ENCODE results near the gene WDR89.
"Not testable (repeated sequence)": the region's sequence is repeated elsewhere in the genome, so short reads cannot be mapped to it uniquely, and the experiment has no call there.

Gene WDR89

DNA sequence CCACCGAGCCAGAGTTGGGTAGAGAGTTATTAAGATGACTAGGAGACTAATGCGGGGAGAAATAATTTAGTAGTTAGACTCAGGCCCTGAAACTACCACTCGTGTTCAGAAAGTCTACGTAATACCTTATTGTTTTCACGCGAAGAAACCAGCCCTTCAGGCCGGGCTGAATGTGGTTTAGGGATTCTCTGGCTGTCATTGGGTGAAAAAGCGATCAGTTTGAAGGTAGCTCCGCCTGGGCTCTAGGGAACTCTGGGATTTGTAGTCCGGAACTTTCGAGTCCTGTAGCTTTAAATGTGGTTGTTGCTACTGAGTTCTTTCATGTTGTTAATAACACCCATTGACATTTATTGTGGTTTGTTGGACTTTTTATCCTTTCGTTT, 549 bp upstream of the WDR89 start:
- Histone ChIP-seq H3K4me1 (ENCODE audit: control insufficient read depth, low read depth, low read length) (no peaks in the 10 kb centered on the region), H4K5ac (ENCODE audit: low read length) (no peak overlapping the region), H3K36me3 (ENCODE audit: control insufficient read depth, insufficient read depth, low read length) (no peaks in the 10 kb centered on the region), H2BK5ac (ENCODE audit: low read length) (peak overlapping the region; percentile 37), H2BK15ac (replicated peaks; ENCODE audit: low read depth) (no peak overlapping the region), H2BK120ac (ENCODE audit: low read depth, low read length) (no peak overlapping the region), H3K56ac (ENCODE audit: low read length) (peak overlapping the region; percentile 88), H3K4me2 (ENCODE audit: low read length) (peak overlapping the region; percentile 32), H4K8ac (ENCODE audit: low read depth, low read length) (no peak overlapping the region), H3K27me3 (ENCODE audit: insufficient read depth, low read length, poor library complexity) (no peaks in the 10 kb centered on the region), H3K23ac (ENCODE audit: low read length) (no peak overlapping the region), H3K9ac (ENCODE audit: low read length) (peak overlapping the region; percentile 81), H3K4me3 (ENCODE audit: low read length) (peak overlapping the region; percentile 80), H2AK5ac (ENCODE audit: low read length) (no peak overlapping the region), H3K18ac (ENCODE audit: low read length) (peak overlapping the region; percentile 61), H3K79me2 (ENCODE audit: control insufficient read depth, insufficient read depth, low read length) (peaks cover 21% of the 10 kb centered on the region), H3K27ac (ENCODE audit: low read depth, low read length) (no peak overlapping the region), H3K4ac (ENCODE audit: low read depth, low read length) (no peak overlapping the region), H3K79me1 (ENCODE audit: low read length) (no peaks in the 10 kb centered on the region)
- WGBS (ENCODE audit: extremely low coverage, insufficient coverage, low lambda C conversion rate), result no CpG with 5 or more reads among the region's 12 CpGs
- DNase-seq, result peak; percentile 98

DNA sequence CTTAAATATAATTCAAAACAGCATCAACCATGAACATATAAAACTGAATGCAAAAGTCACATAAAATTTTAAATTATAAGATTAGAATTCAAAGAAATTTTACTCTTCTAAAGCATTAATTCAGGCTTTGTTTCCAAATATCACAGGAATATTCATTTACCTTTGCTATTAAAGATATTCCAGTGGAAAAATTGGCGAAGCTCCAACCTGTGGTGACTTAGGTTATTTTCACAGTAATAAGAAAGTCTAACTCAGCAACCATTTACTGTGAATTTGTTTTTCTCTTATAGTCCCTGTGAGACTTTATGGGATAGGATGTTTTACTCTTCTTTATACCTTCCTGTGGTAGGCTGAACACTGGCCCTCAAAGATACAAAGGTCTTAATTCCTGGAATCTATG, 3.2 kb downstream of the WDR89 start:
- Histone ChIP-seq H3K23ac (ENCODE audit: low read length) (no peak overlapping the region), H2BK15ac (replicated peaks; ENCODE audit: low read depth) (no peak overlapping the region), H3K4me1 (ENCODE audit: control insufficient read depth, low read depth, low read length) (no peaks in the 10 kb centered on the region), H3K79me2 (ENCODE audit: control insufficient read depth, insufficient read depth, low read length) (peaks cover 39% of the 10 kb centered on the region), H3K79me1 (ENCODE audit: low read length) (peaks cover 1% of the 10 kb centered on the region), H3K9ac (ENCODE audit: low read length) (no peak overlapping the region), H2AK5ac (ENCODE audit: low read length) (no peak overlapping the region), H3K56ac (ENCODE audit: low read length) (no peak overlapping the region), H3K27me3 (ENCODE audit: insufficient read depth, low read length, poor library complexity) (no peaks in the 10 kb centered on the region), H3K36me3 (ENCODE audit: control insufficient read depth, insufficient read depth, low read length) (no peaks in the 10 kb centered on the region), H2BK120ac (ENCODE audit: low read depth, low read length) (no peak overlapping the region), H3K18ac (ENCODE audit: low read length) (no peak overlapping the region), H3K4me2 (ENCODE audit: low read length) (no peak overlapping the region), H3K4me3 (ENCODE audit: low read length) (no peak overlapping the region), H2BK5ac (ENCODE audit: low read length) (no peak overlapping the region), H4K5ac (ENCODE audit: low read length) (no peak overlapping the region), H4K8ac (ENCODE audit: low read depth, low read length) (no peak overlapping the region), H3K27ac (ENCODE audit: low read depth, low read length) (no peak overlapping the region), H3K4ac (ENCODE audit: low read depth, low read length) (no peak overlapping the region)
- no CpG with 5 or more reads among the region's 1 CpG for WGBS (ENCODE audit: extremely low coverage, insufficient coverage, low lambda C conversion rate)
- no peak for DNase-seq

DNA sequence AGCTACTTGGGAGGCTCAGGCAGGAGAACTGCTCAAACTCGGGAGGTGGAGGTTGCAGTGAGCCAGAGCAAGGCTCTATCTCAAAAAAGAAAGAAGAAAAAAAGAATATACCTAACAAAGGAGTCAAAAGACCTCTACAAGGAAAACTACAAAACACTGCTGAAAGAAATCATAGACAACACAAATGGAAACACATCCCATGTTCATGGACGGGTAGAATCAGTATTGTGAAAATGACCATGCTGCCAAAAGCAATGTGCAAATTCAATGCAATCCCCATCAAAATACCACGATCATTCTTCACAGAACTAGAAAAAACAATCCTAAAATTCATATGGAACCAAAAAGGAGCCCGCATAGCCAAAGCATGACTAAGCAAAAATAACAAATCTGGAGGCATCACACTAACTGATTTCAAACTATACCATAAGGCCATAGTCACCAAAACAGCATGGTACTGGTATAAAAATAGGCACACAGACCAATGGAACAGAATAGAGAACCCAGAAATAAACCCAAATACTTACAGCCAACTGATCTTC, 5.5 kb downstream of the WDR89 start:
- H2BK120ac ChIP-seq (ENCODE audit: low read depth, low read length); H3K4me2 ChIP-seq (ENCODE audit: low read length); H3K79me1 ChIP-seq (ENCODE audit: low read length); H3K27me3 ChIP-seq (ENCODE audit: insufficient read depth, low read length, poor library complexity); H3K4me1 ChIP-seq (ENCODE audit: control insufficient read depth, low read depth, low read length); H3K23ac ChIP-seq (ENCODE audit: low read length); H3K4me3 ChIP-seq (ENCODE audit: low read length); H4K8ac ChIP-seq (ENCODE audit: low read depth, low read length); H3K56ac ChIP-seq (ENCODE audit: low read length); H2BK15ac ChIP-seq (replicated peaks; ENCODE audit: low read depth); H3K4ac ChIP-seq (ENCODE audit: low read depth, low read length); H3K18ac ChIP-seq (ENCODE audit: low read length); H3K27ac ChIP-seq (ENCODE audit: low read depth, low read length); H3K36me3 ChIP-seq (ENCODE audit: control insufficient read depth, insufficient read depth, low read length); H2AK5ac ChIP-seq (ENCODE audit: low read length); DNase-seq; H2BK5ac ChIP-seq (ENCODE audit: low read length); H4K5ac ChIP-seq (ENCODE audit: low read length); H3K9ac ChIP-seq (ENCODE audit: low read length): not testable (repeated sequence)
- peaks cover 54% of the 10 kb centered on the region for H3K79me2 ChIP-seq (ENCODE audit: control insufficient read depth, insufficient read depth, low read length)
- WGBS (ENCODE audit: extremely low coverage, insufficient coverage, low lambda C conversion rate), result no CpG with 5 or more reads among the region's 4 CpGs

DNA sequence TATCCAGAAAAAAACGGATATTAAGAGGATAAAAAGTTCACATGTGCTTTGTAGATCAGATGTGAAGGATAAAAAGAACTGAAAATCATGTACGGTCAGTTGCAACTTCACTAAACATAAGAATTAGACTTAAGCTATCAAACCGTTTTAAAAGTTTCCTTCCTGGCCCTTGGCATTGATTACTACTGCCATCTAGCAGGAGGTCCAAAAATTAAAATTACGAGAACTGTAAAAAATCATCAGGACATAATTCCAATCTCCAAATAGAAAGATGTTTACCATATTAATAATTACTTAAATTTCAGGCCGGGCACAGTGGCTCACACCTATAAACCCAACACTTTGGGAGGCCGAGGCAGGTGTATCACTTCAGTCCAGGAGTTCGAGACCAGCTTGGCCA, 7.9 kb downstream of the WDR89 start:
- Histone ChIP-seq H2BK5ac (ENCODE audit: low read length) (no peak overlapping the region), H3K79me2 (ENCODE audit: control insufficient read depth, insufficient read depth, low read length) (peaks cover 48% of the 10 kb centered on the region), H3K27ac (ENCODE audit: low read depth, low read length) (no peak overlapping the region), H3K4me2 (ENCODE audit: low read length) (no peak overlapping the region), H2AK5ac (ENCODE audit: low read length) (no peak overlapping the region), H3K4me3 (ENCODE audit: low read length) (no peak overlapping the region), H3K27me3 (ENCODE audit: insufficient read depth, low read length, poor library complexity) (no peaks in the 10 kb centered on the region), H4K8ac (ENCODE audit: low read depth, low read length) (no peak overlapping the region), H3K36me3 (ENCODE audit: control insufficient read depth, insufficient read depth, low read length) (no peaks in the 10 kb centered on the region), H3K4me1 (ENCODE audit: control insufficient read depth, low read depth, low read length) (no peaks in the 10 kb centered on the region), H4K5ac (ENCODE audit: low read length) (no peak overlapping the region), H3K79me1 (ENCODE audit: low read length) (peaks cover 7% of the 10 kb centered on the region), H3K56ac (ENCODE audit: low read length) (no peak overlapping the region), H3K9ac (ENCODE audit: low read length) (no peak overlapping the region), H2BK120ac (ENCODE audit: low read depth, low read length) (no peak overlapping the region), H3K18ac (ENCODE audit: low read length) (no peak overlapping the region), H2BK15ac (replicated peaks; ENCODE audit: low read depth) (no peak overlapping the region), H3K4ac (ENCODE audit: low read depth, low read length) (no peak overlapping the region), H3K23ac (ENCODE audit: low read length) (no peak overlapping the region)
- no peak for DNase-seq
- no CpG with 5 or more reads among the region's 7 CpGs for WGBS (ENCODE audit: extremely low coverage, insufficient coverage, low lambda C conversion rate)

DNA sequence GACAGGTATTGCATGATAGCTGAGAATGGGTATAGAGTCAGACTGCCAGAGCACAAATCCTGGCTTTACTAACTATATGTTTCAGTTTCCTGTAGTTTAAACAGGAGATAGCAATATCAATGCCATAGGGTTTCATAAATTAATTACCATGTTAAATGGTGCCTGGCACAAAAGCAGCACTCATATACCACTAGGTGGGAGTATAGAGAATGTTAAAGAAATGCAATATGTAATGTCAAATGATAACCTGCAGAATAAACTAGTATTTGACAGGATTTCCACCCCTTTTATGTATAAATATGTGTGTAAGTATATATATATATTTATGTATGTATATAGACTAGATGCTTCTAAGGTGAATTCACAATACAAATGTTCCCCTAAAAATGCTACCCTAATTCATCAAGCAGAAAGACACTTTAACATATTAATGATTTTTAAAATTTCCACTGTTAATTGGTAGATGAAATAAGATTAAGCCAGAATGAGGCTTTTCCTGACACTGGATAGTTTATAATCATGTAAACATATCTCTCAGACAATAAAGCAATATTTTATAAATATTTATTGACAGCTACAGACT, 8.6 kb downstream of the WDR89 start:
- H3K4me1 ChIP-seq (ENCODE audit: control insufficient read depth, low read depth, low read length), result no peaks in the 10 kb centered on the region
- H3K23ac ChIP-seq (ENCODE audit: low read length), result no peak overlapping the region
- no peak overlapping the region for H3K18ac ChIP-seq (ENCODE audit: low read length)
- H3K4me2 ChIP-seq (ENCODE audit: low read length), result no peak overlapping the region
- peaks cover 45% of the 10 kb centered on the region for H3K79me2 ChIP-seq (ENCODE audit: control insufficient read depth, insufficient read depth, low read length)
- no peak overlapping the region for H2BK15ac ChIP-seq (replicated peaks; ENCODE audit: low read depth)
- no peak overlapping the region for H4K8ac ChIP-seq (ENCODE audit: low read depth, low read length)
- H3K79me1 ChIP-seq (ENCODE audit: low read length), result peaks cover 7% of the 10 kb centered on the region
- H3K27ac ChIP-seq (ENCODE audit: low read depth, low read length), result no peak overlapping the region
- H2BK5ac ChIP-seq (ENCODE audit: low read length), result no peak overlapping the region
- H3K4ac ChIP-seq (ENCODE audit: low read depth, low read length), result no peak overlapping the region
- DNase-seq, result no peak
- H2BK120ac ChIP-seq (ENCODE audit: low read depth, low read length), result no peak overlapping the region
- H4K5ac ChIP-seq (ENCODE audit: low read length), result no peak overlapping the region
- no peaks in the 10 kb centered on the region for H3K36me3 ChIP-seq (ENCODE audit: control insufficient read depth, insufficient read depth, low read length)
- no peak overlapping the region for H2AK5ac ChIP-seq (ENCODE audit: low read length)
- H3K56ac ChIP-seq (ENCODE audit: low read length), result no peak overlapping the region
- no peak overlapping the region for H3K9ac ChIP-seq (ENCODE audit: low read length)
- no peaks in the 10 kb centered on the region for H3K27me3 ChIP-seq (ENCODE audit: insufficient read depth, low read length, poor library complexity)
- no peak overlapping the region for H3K4me3 ChIP-seq (ENCODE audit: low read length)

DNA sequence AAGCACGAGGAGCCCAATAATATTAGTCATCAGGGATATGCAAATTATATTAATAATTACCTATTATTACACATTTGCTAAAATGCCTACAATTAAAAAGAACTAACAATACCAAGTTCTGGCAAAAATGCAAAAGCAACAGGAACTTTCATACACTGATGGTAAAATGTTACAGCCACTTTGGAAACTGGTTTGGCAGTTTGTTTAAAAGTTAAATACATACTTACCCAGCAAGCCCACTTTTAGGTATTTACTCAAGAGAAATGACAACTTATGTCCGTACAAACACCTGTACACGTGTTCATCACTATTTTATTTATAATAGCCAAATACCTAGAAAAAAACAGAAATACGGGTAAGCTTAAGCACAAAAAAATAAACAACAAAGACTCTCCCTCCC, 17.0 kb downstream of the WDR89 start:
- no peak overlapping the region for H4K5ac ChIP-seq (ENCODE audit: low read length)
- H3K79me2 ChIP-seq (ENCODE audit: control insufficient read depth, insufficient read depth, low read length), result peaks cover 7% of the 10 kb centered on the region
- no peak overlapping the region for H3K18ac ChIP-seq (ENCODE audit: low read length)
- no peak overlapping the region for H2AK5ac ChIP-seq (ENCODE audit: low read length)
- no peaks in the 10 kb centered on the region for H3K36me3 ChIP-seq (ENCODE audit: control insufficient read depth, insufficient read depth, low read length)
- no peak overlapping the region for H3K27ac ChIP-seq (ENCODE audit: low read depth, low read length)
- no peak overlapping the region for H2BK15ac ChIP-seq (replicated peaks; ENCODE audit: low read depth)
- H3K56ac ChIP-seq (ENCODE audit: low read length), result no peak overlapping the region
- WGBS (ENCODE audit: extremely low coverage, insufficient coverage, low lambda C conversion rate), result no CpG with 5 or more reads among the region's 4 CpGs
- H4K8ac ChIP-seq (ENCODE audit: low read depth, low read length), result no peak overlapping the region
- H2BK120ac ChIP-seq (ENCODE audit: low read depth, low read length), result no peak overlapping the region
- H3K4me1 ChIP-seq (ENCODE audit: control insufficient read depth, low read depth, low read length), result no peaks in the 10 kb centered on the region
- no peak overlapping the region for H3K4me2 ChIP-seq (ENCODE audit: low read length)
- H3K4me3 ChIP-seq (ENCODE audit: low read length), result no peak overlapping the region
- no peak overlapping the region for H3K4ac ChIP-seq (ENCODE audit: low read depth, low read length)
- no peaks in the 10 kb centered on the region for H3K27me3 ChIP-seq (ENCODE audit: insufficient read depth, low read length, poor library complexity)
- H3K23ac ChIP-seq (ENCODE audit: low read length), result no peak overlapping the region
- no peak for DNase-seq
- no peak overlapping the region for H2BK5ac ChIP-seq (ENCODE audit: low read length)
- peaks cover 5% of the 10 kb centered on the region for H3K79me1 ChIP-seq (ENCODE audit: low read length)
- no peak overlapping the region for H3K9ac ChIP-seq (ENCODE audit: low read length)
